ENCODE results near the gene LRRN2.

Gene LRRN2

GRCh38 chr1:204652497-204652896 is 33.0 kb downstream of the LRRN2 start:
- H3K9me3 ChIP-seq: no peaks in the 10 kb centered on the region
- H3K4me1 ChIP-seq: peaks cover 38% of the 10 kb centered on the region
- H3K36me3 ChIP-seq: no peaks in the 10 kb centered on the region
- no peak overlapping the region for H3K4me3 ChIP-seq (ENCODE audit: low read depth, low read length)
- no peaks in the 10 kb centered on the region for H3K27me3 ChIP-seq
- no peak for DNase-seq
- TF ChIP-seq CTCF (IDR thresholded peaks at IDR 0.05; ENCODE audit: low read depth, low read length): no peak

- DNase-seq: peak; percentile 28
- Histone ChIP-seq H3K36me3 (no peaks in the 10 kb centered on the region), H3K9me3 (no peaks in the 10 kb centered on the region), H3K27me3 (no peaks in the 10 kb centered on the region), H3K4me3 (ENCODE audit: low read depth, low read length) (no peak overlapping the region), H3K4me1 (peaks cover 42% of the 10 kb centered on the region)
- no peak for TF ChIP-seq CTCF (IDR thresholded peaks at IDR 0.05; ENCODE audit: low read depth, low read length)
Observed at GRCh38 chr1:204651843-204652421, 33.6 kb downstream of the LRRN2 start.

GRCh38 chr1:204650911-204651570 is 34.5 kb downstream of the LRRN2 start:
- H3K4me3 ChIP-seq (ENCODE audit: low read depth, low read length): no peak overlapping the region
- H3K4me1 ChIP-seq: peaks cover 42% of the 10 kb centered on the region
- no peak for TF ChIP-seq CTCF (IDR thresholded peaks at IDR 0.05; ENCODE audit: low read depth, low read length)
- peak; percentile 24 for DNase-seq
- no peaks in the 10 kb centered on the region for H3K27me3 ChIP-seq
- no peaks in the 10 kb centered on the region for H3K9me3 ChIP-seq
- no peaks in the 10 kb centered on the region for H3K36me3 ChIP-seq

GRCh38 chr1:204649721-204650521 is 35.6 kb downstream of the LRRN2 start:
- TF ChIP-seq CTCF (IDR thresholded peaks at IDR 0.05; ENCODE audit: low read depth, low read length): no peak
- DNase-seq: peak; percentile 63

GRCh38 chr1:204648576-204648975 is 37.0 kb downstream of the LRRN2 start:
- no peak for TF ChIP-seq CTCF (IDR thresholded peaks at IDR 0.05; ENCODE audit: low read depth, low read length)
- DNase-seq: no peak
- no peak overlapping the region for H3K4me3 ChIP-seq (ENCODE audit: low read depth, low read length)
- H3K4me1 ChIP-seq: peaks cover 42% of the 10 kb centered on the region
- H3K36me3 ChIP-seq: no peaks in the 10 kb centered on the region
- no peaks in the 10 kb centered on the region for H3K9me3 ChIP-seq
- no peaks in the 10 kb centered on the region for H3K27me3 ChIP-seq

More at GRCh38 chr1:204649721-204650521, 35.6 kb downstream of the LRRN2 start:
- H3K4me1 ChIP-seq: peaks cover 42% of the 10 kb centered on the region
- no peak overlapping the region for H3K4me3 ChIP-seq (ENCODE audit: low read depth, low read length)
- H3K27me3 ChIP-seq: no peaks in the 10 kb centered on the region
- H3K9me3 ChIP-seq: no peaks in the 10 kb centered on the region
- no peaks in the 10 kb centered on the region for H3K36me3 ChIP-seq

- no peaks in the 10 kb centered on the region for H3K9me3 ChIP-seq
- peaks cover 42% of the 10 kb centered on the region for H3K4me1 ChIP-seq
- no peak for DNase-seq
- no peak overlapping the region for H3K4me3 ChIP-seq (ENCODE audit: low read depth, low read length)
- TF ChIP-seq CTCF (IDR thresholded peaks at IDR 0.05; ENCODE audit: low read depth, low read length): no peak
- H3K36me3 ChIP-seq: no peaks in the 10 kb centered on the region
- no peaks in the 10 kb centered on the region for H3K27me3 ChIP-seq
Observed at GRCh38 chr1:204647805-204648153, 37.8 kb downstream of the LRRN2 start.
